GDM1 (cell line): Measurements from ENCODE around the gene TPX2.
A peak's percentile ranks its signal among the peaks of the same experiment; 100 is the strongest.
"Not testable (repeated sequence)": the region's sequence is repeated elsewhere in the genome, so short reads cannot be mapped to it uniquely, and the experiment has no call there.

Source experiments
- DNase-seq: peaks from one replicate; lab custom pipeline; 2025; lab: John Stamatoyannopoulos, UW

The TPX2 gene

GRCh38 chr20:31719644-31720485 is 19.2 kb upstream of the TPX2 start:
- DNase-seq = no peak

DNA sequence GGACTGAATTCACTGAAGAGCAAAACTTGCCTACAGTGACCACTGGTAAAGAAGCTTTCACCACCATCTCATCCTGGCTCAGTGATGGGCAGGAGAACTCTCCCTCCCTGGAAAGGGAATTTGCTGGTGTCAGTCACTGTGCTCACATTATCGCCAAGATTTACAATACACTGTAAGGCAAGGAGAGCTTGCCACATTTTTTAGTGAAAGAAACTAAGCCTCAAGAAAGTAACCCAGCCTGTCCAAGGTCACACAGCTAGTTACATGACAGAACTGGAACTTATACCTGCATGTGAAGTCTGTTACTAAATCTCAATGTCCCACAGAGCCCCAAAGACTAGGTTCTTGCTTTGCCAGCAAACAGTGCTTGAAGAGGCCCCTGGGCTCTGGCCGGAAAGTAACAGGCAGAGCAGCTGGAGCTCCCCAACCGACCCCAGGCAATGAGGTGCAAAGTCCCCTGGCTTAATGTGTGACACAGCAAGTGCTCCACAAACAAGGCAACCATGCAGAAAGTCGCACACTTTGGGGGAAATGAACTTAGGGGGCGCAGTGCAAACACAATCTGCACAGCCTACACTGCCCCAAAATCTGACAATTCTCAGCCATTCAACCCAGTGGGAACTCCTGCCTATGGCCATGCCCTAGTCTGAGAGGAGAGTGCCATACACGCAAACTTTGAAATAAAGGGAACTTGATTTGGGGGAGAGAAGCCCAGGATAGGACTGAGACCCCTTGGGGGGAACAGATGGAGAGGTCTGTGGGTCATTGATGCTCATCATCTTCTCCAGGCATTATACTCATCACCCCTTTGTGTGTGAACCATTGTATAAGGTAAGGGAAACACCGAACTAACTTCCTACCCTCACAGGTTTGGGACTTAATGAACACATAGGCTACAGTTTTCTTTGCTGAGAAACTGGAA is 18.3 kb upstream of the TPX2 start:
- DNase-seq = no peak

- DNase-seq = no peak
These were observed 17.5 kb upstream of the TPX2 start for GRCh38 chr20:31721408-31722256.

DNA sequence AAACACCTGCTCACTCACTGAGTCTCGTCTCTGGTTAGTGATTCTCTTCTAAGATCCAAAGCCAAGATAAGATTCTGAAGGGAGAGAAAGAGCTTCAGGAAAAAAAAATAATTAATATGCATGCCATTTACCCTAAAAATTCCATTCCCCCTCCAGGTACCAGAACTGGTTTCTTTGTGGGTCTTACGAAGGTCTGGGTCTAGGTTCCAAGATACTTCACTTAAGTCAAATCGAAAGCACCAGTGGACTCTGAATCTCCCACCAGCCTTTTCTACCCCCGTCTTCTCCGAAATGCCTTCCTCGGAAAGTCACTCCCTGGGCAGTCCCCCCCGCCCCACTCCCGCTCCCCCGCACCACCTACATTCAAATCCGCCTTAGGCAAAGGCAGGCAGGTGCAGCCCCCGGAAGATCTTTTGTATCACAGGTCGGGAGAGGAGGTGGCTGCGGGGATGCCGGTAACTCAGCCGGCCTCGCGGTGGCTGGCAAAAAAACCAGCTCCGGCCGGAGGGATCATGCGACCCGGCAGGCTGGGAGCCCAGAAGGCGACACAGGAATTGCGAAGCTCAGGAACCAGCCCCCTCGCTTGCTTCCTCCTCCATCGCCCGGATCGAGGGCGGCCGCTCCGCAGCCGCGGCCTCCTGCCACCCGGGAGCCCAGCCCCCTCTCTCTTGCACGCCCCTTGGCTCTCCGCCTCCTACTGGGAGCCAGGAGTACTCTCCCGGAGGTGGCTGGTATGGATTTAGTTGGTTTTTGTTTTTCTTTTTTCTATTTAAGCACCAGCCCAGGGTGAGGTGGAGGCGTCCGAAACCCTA is 16.6 kb upstream of the TPX2 start, which contains the start of gene BCL2L1:
TSS of gene BCL2L1 (minus strand) at position 612 of the 812 bp plus-strand sequence. CDS start 650 bp downstream, outside the sequence.
- DNase-seq = peak; percentile 76

DNA sequence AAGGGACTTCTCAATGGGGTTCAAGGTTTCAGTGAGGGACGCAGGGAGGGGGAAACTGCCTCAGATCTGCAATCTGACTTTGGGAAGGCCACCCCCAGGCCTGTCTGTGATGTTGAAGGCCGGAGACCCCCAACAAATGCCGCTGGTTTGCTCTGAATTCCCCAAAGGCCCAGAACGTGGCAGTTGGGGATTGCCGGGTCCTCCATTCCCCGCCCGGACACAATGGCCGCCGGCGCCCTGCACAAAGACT is 16.1 kb upstream of the TPX2 start:
- DNase-seq = no peak

DNA sequence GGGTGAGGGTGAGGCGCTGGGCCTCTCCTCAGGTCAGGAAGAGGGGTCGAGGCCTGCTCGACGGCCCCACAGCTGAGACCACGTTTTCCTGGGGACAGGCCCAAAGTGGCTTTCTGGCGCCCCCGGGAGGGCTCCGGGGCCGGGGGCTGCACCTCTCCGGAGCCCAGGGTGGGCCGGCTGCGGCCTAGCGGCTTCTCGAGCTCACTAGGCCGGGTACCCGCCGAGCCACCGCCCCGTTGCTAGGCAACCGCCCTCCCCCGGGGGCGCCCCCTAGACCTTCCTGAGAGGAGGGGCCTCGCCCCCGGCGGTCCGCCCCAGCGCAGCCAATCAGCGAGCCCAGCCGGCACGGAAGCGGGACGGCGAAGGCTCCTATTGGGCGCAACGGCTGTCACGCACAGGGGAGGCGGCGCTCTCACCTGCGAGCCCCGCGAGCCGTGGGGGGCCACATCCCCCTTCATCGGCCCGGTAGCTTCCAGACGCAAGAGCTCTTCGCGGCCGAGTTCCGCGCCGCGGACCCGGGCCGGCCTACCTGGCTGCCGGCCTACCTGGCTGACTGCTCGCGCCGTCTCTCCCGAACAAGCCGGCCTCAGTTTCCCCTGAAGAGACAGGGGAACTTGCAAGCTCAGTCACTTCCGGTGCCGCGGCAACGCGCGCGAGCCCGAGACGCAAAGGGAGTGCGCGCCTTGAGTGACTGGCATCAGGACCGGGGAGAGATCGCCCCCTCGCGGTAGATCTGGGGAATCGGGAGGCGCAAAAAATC is 15.6 kb upstream of the TPX2 start:
- DNase-seq = peak; percentile 99

- no peak for DNase-seq
These were observed 7.8 kb upstream of the TPX2 start for GRCh38 chr20:31731321-31731717.

GRCh38 chr20:31739550-31739977 is 474 bp downstream of the TPX2 start:
- DNase-seq = no peak

GRCh38 chr20:31740208-31740607 is 1.1 kb downstream of the TPX2 start:
- DNase-seq = no peak

DNA sequence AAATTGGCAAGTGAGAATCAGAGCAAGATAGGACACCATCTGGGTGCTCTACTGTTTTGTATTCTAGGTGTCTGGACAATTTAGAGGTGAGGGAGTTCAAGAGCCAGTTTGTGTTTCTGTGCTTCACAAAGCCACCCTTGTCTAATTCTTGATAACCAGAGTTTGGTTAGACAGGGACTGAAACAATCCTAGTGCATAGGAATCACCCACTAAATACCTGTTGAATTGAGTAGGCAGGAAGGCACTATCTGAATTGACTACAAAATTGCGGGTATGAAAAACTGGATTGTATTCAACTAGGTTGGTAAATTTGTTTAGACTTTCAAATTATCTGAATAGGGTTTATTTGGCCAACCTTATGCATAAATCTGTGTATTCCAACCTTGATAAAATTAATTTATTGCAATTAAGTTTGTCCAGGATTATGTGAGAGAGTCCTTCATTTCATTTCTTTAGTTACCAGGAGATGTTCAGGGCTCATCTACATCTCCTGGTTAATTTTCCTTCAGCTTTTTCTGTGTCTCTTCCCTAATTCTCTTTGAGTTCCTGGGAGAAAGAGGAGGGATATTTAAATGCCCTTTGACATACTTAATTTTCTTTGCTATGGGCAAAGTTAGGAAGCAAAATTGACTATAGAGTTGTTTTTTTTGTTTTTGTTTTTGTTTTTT is 1.7 kb downstream of the TPX2 start:
- DNase-seq = no peak

- no peak for DNase-seq
These were observed 7.2 kb downstream of the TPX2 start for GRCh38 chr20:31746068-31746878.

GRCh38 chr20:31747028-31747427 is 7.9 kb downstream of the TPX2 start:
- not testable (repeated sequence) for DNase-seq

- DNase-seq = no peak
These were observed 8.6 kb downstream of the TPX2 start for GRCh38 chr20:31747640-31748039.

DNA sequence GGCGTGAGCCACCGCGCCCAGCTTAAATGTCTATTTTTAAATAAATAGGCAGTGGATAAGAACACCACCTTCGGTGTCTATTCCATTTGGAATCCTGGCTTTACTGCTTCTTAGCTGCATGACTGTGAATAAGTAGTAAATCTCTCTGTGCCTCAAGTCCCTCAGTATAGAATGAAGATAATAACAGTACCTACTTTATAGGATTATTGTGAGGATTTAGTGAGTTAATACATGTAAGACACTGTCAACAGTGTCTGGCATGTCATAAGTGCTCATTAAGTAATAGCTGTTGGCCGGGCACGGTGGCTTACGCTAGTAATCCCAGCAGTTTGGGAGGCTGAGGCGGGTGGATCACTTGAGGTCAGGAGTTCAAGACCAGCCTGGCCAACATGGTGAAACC is 10.1 kb downstream of the TPX2 start:
- no peak for DNase-seq

- no peak for DNase-seq
These were observed 12.0 kb downstream of the TPX2 start for GRCh38 chr20:31751126-31751525.

- DNase-seq = no peak
These were observed 18.2 kb downstream of the TPX2 start for GRCh38 chr20:31757254-31757653.

- DNase-seq = no peak
These were observed 19.4 kb downstream of the TPX2 start for GRCh38 chr20:31758521-31758920.

DNA sequence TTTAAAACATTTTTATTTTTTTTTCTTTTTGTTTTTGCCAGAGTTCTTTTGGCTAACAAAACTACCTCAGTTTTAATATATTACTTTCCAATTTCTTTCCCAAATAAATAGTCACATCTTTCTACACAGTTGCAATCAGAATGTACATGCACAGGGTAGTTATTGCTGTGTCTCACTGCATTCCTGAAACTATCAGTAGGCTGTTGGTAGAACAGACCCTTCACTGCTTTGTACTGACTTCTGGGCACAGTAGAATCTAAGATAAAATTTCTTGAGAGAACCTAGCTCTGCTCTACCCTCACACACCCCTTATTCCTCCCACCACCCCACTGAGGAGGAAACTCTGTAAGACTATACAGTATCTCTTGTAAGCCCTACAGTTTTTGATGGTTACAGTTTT is 19.9 kb downstream of the TPX2 start:
- no peak for DNase-seq
